ENCODE data around the gene PPARGC1A.

Gene PPARGC1A

GRCh38 chr4:23788027-23788426, 101.8 kb downstream of the PPARGC1A start:
- TF ChIP-seq CTCF (conservative IDR thresholded peaks at IDR 0.05; ENCODE audit: low read depth, low read length) = no peak
- H3K4me3 ChIP-seq (ENCODE audit: low read length) = no peak overlapping the region
- DNase-seq (ENCODE audit: low read depth) = no peak

GRCh38 chr4:23782778-23783437, 106.9 kb downstream of the PPARGC1A start:
- DNase-seq (ENCODE audit: low read depth) = no peak
- H3K4me3 ChIP-seq (ENCODE audit: low read length) = no peak overlapping the region
- TF ChIP-seq CTCF (conservative IDR thresholded peaks at IDR 0.05; ENCODE audit: low read depth, low read length) = no peak

GRCh38 chr4:23779839-23780238, 110.0 kb downstream of the PPARGC1A start:
- DNase-seq (ENCODE audit: low read depth) = no peak
- no peak for TF ChIP-seq CTCF (conservative IDR thresholded peaks at IDR 0.05; ENCODE audit: low read depth, low read length)
- no peak overlapping the region for H3K4me3 ChIP-seq (ENCODE audit: low read length)

- DNase-seq (ENCODE audit: low read depth) = no peak
- TF ChIP-seq CTCF (conservative IDR thresholded peaks at IDR 0.05; ENCODE audit: low read depth, low read length) = no peak
- no peak overlapping the region for H3K4me3 ChIP-seq (ENCODE audit: low read length)
These were observed 110.4 kb downstream of the PPARGC1A start for GRCh38 chr4:23779422-23779821.

DNA sequence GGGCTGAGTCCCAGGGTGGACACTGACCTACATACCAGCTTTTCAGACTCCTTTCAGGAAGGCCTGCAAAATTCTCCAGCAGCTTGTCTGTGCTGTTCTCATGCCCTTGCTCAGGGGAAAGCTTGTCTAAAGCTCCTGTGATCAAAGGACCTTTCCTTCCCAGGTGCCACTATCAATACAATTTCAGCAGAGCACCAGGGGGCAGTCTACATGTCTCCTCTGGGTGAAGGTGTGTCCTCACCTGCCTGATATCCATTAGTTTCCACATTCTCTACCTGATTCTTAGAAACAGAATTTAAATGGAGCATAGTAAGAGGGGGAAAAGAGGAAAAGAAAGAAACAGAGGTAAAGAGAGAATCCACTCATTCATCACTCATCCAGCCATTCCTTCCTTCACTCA, 114.2 kb downstream of the PPARGC1A start:
- H3K4me3 ChIP-seq (ENCODE audit: low read length) = no peak overlapping the region
- TF ChIP-seq CTCF (conservative IDR thresholded peaks at IDR 0.05; ENCODE audit: low read depth, low read length) = peak; percentile 26
- DNase-seq (ENCODE audit: low read depth) = no peak

GRCh38 chr4:23774909-23775308, 114.9 kb downstream of the PPARGC1A start:
- no peak overlapping the region for H3K4me3 ChIP-seq (ENCODE audit: low read length)
- no peak for TF ChIP-seq CTCF (conservative IDR thresholded peaks at IDR 0.05; ENCODE audit: low read depth, low read length)
- DNase-seq (ENCODE audit: low read depth) = no peak

GRCh38 chr4:23773884-23774636, 115.8 kb downstream of the PPARGC1A start:
- TF ChIP-seq CTCF (conservative IDR thresholded peaks at IDR 0.05; ENCODE audit: low read depth, low read length) = no peak
- H3K4me3 ChIP-seq (ENCODE audit: low read length) = no peak overlapping the region
- DNase-seq (ENCODE audit: low read depth) = no peak

Measured in retinal pigment epithelial cell (primary cell).